ENCODE measurements around the gene TKT. TPM values are rescaled to one million over a fixed set of nuclear protein-coding genes. Genes with fewer than 3 reads are reported as not detected.
A peak's percentile ranks its signal among the peaks of the same experiment; 100 is the strongest.

The TKT gene
- total RNA-seq, 1 donor, result 265 TPM

DNA sequence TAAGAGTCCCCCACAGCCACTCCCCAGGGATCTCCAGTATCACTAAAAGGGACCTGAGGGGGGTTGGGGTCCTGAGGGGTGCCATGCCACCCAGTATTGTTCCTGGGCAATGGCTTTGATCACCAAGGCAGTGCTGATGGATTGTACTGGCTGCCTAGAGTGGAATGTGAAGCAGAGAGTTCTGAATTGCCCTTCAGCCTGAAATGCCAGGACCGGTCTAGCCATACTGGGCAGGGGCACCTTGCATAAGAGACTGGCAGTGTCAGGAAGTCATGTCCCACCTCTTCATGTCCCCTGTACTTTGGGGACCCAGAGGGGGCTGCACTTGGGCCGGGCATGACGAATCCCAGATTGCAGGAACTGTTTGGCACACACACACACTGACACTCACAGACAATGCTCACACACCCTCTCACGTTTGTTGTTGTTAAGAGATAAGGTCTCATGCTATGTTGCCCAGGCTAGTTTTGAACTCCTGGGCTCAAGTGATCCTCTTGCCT, 4.5 kb upstream of the TKT start:
- no peak overlapping the region for H3K4me3 ChIP-seq (ENCODE audit: low read depth, low read length)
- no peak for DNase-seq (ENCODE audit: low read depth)
- TF ChIP-seq CTCF (IDR thresholded peaks at IDR 0.05; ENCODE audit: insufficient read depth, low read length), result no peak

- peak; percentile 34 for DNase-seq (ENCODE audit: low read depth)
- H3K4me3 ChIP-seq (ENCODE audit: low read depth, low read length), result no peak overlapping the region
- no peak for TF ChIP-seq CTCF (IDR thresholded peaks at IDR 0.05; ENCODE audit: insufficient read depth, low read length)
These were observed 3.8 kb upstream of the TKT start for GRCh38 chr3:53259427-53260259.

GRCh38 chr3:53258600-53259426, 3.0 kb upstream of the TKT start:
- DNase-seq (ENCODE audit: low read depth), result no peak
- TF ChIP-seq CTCF (IDR thresholded peaks at IDR 0.05; ENCODE audit: insufficient read depth, low read length), result no peak
- no peak overlapping the region for H3K4me3 ChIP-seq (ENCODE audit: low read depth, low read length)

DNA sequence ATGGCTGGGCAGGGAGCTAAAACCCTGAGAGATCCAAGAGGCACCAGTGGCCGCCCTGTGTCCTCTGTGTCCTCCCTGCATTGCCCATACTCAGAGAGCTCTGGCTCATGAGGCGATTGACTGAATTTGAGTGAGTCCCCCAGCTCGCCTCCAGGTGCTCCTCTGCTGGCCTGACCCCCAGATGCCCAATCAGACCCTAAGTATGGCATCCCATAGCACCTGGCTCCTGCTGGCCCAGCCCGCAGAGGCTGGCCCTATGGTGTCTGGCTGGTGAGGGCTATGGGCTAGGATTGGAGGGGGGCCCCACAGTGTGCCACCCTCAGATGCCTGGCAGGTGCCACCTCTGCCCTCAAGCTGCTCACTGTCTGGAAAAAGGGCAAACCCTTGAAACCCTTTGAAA, 1.6 kb upstream of the TKT start:
- DNase-seq (ENCODE audit: low read depth), result no peak
- no peak for TF ChIP-seq CTCF (IDR thresholded peaks at IDR 0.05; ENCODE audit: insufficient read depth, low read length)
- H3K4me3 ChIP-seq (ENCODE audit: low read depth, low read length), result no peak overlapping the region

DNA sequence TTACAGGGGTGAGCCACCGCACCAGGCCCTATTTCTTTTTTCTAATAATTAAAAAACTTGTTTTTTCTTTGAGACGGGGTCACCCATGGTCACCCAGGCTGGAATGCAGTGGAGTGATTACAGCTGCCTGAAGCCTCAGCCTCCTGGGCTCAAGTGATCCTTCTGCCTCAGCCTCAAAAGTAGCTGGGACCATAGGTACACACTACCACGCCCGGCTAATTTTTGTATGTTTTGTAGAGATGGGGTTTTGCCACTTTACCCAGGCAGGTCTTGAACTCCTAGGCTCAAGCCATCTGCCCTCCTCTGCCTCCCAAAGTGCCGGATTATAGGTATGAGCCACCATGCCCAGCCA, 858 bp upstream of the TKT start:
- no peak for DNase-seq (ENCODE audit: low read depth)
- H3K4me3 ChIP-seq (ENCODE audit: low read depth, low read length), result no peak overlapping the region
- no peak for TF ChIP-seq CTCF (IDR thresholded peaks at IDR 0.05; ENCODE audit: insufficient read depth, low read length)

GRCh38 chr3:53255423-53255774, 423 bp downstream of the TKT start:
- no peak for DNase-seq (ENCODE audit: low read depth)
- TF ChIP-seq CTCF (IDR thresholded peaks at IDR 0.05; ENCODE audit: insufficient read depth, low read length), result no peak
- H3K4me3 ChIP-seq (ENCODE audit: low read depth, low read length), result peak overlapping the region; percentile 98

Measured in fibroblast of the aortic adventitia (primary cell).